HG03039 (cell line): ENCODE data around the gene C10orf62.
A peak's percentile ranks its signal among the peaks of the same experiment; 100 is the strongest.
"Not testable (repeated sequence)": the region's sequence is repeated elsewhere in the genome, so short reads cannot be mapped to it uniquely, and the experiment has no call there.

Source experiments
- ATAC-seq: cut with Tn5 transposase; IDR thresholded peaks from one replicate; pipeline ENCODE4 v1.9.1; 2021; ENCODE audit warnings: mild to moderate bottlenecking, moderate library complexity; ENCODE audit not compliant: unreplicated experiment

Gene C10orf62

GRCh38 chr10:97623277-97623676, 33.8 kb downstream of the C10orf62 start:
- ATAC-seq = no peak

- ATAC-seq = no peak
Observed at GRCh38 chr10:97627731-97628130, 38.2 kb downstream of the C10orf62 start.

GRCh38 chr10:97628228-97628627, 38.7 kb downstream of the C10orf62 start:
- no peak for ATAC-seq

DNA sequence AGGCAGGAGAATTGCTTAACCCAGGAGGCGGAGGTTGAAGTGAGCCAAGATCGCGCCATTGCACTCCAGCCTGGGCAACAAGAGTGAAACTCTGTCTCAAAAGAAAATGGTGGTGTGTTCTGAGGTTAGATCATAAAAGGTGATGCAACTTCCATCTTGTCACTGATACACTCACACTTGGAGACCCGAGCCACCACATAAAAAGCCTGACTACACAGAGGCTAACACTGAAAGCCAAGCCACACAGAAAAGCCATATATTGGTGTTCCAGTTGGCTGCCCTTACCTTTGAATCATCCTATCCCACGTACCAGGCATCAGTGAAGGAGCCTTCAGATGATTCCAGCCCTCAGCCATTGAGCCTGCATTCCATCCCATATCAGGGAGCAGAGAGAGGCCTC, 39.8 kb downstream of the C10orf62 start:
- no peak for ATAC-seq

GRCh38 chr10:97631098-97631497, 41.6 kb downstream of the C10orf62 start:
- no peak for ATAC-seq

- ATAC-seq = peak; percentile 98
Observed at GRCh38 chr10:97632949-97633884, 43.7 kb downstream of the C10orf62 start, which contains the start of gene MORN4. Gene MORN4, minus strand, starts transcription at chr10:97633500. Its CDS starts 13,847 bp downstream, at chr10:97619653.

- ATAC-seq = no peak
Observed at GRCh38 chr10:97633921-97634320, 44.4 kb downstream of the C10orf62 start.

DNA sequence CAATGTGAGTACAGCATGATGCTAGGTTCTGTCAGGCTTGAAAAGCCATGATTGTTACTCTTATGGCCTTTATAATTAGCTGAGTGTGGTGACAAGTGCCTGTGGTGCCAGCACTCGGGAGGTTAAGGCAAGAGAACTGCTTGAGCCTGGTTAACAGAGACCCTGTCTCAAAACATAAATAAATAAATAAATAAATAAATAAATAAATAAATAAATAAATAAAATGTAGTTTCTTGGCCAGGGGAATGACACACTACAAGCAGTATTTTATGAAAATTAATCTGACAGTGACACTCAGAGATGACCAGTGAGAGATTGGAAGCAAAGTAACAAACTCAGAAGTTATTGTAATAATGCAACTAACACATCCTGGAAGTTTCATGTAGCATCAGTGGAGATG, 46.1 kb downstream of the C10orf62 start:
- no peak for ATAC-seq

- ATAC-seq = not testable (repeated sequence)
Observed at GRCh38 chr10:97639090-97639489, 49.6 kb downstream of the C10orf62 start.

GRCh38 chr10:97640174-97640867, 50.8 kb downstream of the C10orf62 start, which contains the start of gene PI4K2A:
Gene PI4K2A, plus strand, starts transcription at chr10:97640671. Its CDS starts 72 bp downstream, at chr10:97640743.
- peak; percentile 97 for ATAC-seq
